KBM-7 (cell line): ENCODE results near the gene ABCA4.

Source experiments
- DNase-seq: peaks from one replicate; pipeline ENCODE4 v3.0.0-alpha.2; 2015
- in situ Hi-C: fragments of 300-500 bp; cut with MboI; formaldehyde crosslinking; loops from 2 replicates; pipeline ENCODE4 v1.14.3; 2020; ENCODE audit warnings: low sequenced_read_pairs, low pct_unique_long_range_greater_than_20kb, mixed read lengths

Gene ABCA4

GRCh38 chr1:94022471-94023189 lies 98.3 kb downstream of the ABCA4 start:
- in situ Hi-C loops, result no loop called here
- DNase-seq, result no peak

GRCh38 chr1:94020764-94021579 lies 100.0 kb downstream of the ABCA4 start:
- DNase-seq, result no peak
- in situ Hi-C loops, result no loop called here

GRCh38 chr1:94019327-94019726 lies 101.6 kb downstream of the ABCA4 start:
- DNase-seq, result no peak
- in situ Hi-C loops, result no loop called here

GRCh38 chr1:94017155-94017829 lies 103.7 kb downstream of the ABCA4 start:
- in situ Hi-C loops, result no loop called here
- no peak for DNase-seq

DNA sequence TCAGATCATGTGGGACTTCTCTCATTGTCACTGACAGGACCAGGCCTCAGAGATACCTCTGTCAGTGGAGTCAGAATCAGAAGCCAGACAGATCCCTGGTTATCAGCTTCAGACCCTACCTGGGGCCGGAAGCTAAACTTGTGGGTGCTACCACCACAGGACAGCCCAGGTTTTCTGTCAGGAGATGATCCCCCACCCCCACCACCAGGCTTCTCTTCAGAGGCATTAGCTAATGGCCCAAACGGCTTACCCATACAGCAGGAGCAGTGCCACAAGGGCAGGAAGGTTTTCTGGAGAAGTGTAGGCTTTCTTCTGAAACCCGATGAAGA lies 105.5 kb downstream of the ABCA4 start:
- no peak for DNase-seq
- in situ Hi-C loops, result no loop called here

DNA sequence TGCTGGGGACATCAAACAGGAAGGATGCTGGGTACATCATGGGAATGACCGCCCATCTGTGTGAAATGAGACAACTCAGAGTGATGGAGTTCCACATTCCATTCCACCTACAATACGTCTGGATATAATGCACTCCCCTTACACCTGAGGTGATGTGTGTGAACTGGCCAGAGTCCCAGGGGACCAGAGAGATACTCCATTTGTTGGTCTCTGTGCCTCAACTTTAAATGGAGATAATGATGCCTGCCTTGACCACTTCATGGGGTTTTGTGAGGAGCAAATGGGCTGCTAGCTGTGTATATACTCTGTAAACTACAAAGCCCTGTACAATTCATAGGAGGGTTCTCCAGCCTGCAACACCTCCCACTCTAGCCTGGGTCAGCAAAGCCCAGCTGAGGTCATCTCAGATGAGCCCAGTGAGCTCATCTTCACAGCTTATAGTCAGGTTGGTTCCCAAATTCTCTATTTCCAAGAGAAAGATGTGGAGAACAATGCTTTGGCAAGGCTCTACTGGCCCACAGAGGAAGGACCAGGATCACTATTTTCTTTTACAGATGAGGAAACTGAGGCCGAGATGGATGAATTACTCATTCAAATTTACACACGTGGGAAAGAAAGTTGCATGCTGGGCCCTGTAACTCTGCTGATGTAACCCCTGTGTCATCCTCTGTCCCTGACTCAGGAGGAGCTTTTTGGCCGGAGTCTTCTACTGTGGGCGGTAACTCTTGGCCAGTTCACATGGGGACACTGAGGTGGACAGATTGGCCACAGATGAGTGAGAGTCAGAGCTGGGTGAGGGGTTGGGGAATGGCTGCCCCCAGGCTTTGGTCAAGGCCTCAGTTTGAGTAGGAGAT lies 106.1 kb downstream of the ABCA4 start:
- in situ Hi-C loops, result no loop called here
- DNase-seq, result no peak

- in situ Hi-C loops, result no loop called here
- no peak for DNase-seq
Observed at GRCh38 chr1:94014087-94014486, 106.9 kb downstream of the ABCA4 start.

DNA sequence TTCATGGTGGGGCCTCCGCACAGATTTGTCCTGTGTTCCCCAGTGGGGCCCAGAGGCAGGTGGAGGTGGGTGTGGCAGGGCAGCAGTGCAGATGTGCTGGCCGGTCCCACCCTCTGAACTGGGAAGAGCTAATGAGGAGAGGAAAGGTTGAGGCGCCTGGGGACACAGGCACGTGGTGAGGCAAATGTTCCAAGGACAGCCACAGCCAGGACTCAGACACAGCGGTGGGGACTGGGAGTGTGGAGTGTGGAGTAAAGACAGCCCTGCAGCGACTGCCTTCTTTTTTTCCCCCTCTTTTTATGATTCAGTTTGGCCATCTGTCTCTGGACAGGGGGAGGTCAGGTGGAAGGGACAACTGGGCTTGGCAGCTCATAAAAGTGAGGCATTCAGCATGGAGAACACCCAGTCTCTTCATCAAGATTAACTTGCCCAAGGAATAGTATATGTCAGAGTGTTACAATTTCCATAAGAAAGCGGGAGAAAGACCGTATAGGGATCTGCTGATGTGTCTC lies 107.5 kb downstream of the ABCA4 start:
- in situ Hi-C loops, result no loop called here

DNA sequence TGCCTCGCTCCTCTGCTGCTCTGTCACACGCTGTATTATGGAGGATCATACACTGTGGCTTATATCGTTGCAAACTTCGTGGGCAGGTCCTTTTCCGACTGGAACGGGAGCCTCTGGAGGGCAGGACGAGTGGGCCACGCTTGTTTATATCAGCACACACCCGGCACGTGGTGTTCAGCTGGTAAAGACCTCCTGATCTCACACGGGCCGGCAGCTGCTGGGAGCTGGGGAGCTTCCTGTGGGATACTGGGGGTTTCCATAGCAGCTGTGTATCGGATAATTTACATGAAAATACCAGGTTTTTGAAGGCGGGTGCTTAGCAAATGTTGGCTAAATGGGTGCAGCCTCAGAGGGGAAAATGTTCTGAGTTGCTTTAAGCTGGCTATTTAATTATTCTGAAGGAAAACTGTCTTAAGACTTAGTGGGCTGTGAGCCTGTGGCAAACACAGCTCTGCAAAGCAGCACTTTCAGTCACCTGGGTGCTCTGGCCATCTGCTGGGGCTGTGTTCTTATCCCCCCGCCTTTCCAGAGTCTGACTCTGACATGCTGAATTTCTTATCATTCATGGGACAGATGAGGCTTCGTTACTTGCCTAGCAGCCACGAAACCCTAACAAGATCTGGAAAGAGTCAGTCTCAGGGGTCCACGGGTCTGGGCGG lies 108.1 kb downstream of the ABCA4 start:
- in situ Hi-C loops, result no loop called here
- DNase-seq, result no peak

More for the DNA sequence above, 107.5 kb downstream of the ABCA4 start:
- no peak for DNase-seq

DNA sequence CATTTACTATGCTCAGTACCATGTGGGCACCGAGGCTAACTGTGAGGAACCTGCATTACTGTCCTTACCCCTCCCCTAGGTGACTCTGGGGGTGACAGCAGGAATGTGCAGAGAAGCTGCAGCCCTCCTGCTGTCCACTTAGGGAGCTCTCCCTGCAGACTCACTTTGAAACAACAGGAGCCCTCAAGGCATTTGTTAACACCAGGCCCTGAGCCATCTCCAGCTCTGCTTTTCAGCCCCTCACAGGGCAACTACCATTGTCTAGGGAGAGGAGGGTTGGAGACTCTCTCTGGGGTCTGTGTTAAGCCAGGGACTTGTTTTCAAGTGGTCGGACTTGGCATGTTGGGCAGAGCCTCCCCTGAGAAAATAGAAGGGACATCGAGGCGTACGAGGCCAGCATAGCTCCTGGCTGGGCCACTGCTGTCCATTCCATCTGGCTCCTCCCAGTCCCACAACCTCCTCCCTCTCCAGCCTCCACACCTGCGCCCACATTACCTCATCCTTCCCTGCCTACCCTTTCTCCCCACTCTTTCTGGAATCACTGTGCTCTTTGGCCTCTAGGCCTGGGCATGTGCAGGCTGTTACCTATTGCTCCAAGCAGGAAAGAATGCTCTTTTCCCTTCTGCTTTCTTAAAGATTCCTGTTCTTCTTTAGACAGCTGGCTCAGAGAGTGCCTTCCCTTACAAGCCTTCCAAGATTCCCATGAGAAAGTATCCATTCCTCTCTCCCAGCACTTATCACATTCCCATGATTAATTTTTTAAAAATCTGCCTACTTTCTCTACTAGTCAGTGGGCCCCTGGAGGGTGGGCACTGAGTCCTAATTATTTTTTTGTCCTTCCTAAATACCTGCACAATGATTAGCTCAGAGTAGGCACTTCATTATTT lies 109.0 kb downstream of the ABCA4 start:
- no peak for DNase-seq
- in situ Hi-C loops, result no loop called here

DNA sequence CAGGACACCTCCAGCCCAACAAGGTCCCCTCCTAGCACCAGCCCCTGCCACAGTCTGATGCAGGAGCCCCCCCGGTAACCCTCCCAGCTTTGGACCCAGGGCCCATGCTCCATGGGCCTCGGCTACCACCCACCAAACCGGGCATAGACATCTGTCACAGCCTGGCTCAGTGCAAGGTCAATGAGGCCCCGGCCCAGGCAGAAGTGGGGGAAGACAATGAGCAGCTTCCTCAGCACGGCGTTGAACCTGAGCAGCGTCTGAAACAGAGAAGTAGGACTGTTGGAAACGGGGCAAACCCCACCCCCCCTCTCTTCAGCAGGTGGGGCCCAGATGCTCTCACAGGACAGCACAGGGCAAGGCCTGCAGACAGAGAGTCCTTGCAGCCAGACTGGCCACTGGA lies 109.8 kb downstream of the ABCA4 start:
- in situ Hi-C loops, result no loop called here
- no peak for DNase-seq

DNA sequence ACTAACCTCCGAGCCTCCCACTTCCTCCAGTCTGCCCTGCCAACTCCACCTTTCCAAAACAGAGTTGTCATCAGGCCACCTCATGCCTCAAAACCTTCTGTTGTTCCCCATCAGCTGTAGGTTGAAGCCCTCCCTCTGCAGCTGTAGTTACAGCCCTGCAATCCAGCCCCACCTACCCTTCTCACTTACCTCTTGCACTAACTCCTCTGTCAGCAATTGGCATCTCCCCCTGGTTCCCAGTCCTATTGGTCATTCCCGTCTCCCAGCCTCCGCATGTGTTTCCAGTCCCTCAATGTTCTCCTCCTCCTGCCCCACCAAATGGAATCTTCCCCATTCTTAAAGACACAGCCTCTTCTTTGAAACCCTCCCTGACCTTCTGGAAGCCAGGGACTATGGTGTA lies 111.6 kb downstream of the ABCA4 start:
- in situ Hi-C loops, result no loop called here
- DNase-seq, result no peak

DNA sequence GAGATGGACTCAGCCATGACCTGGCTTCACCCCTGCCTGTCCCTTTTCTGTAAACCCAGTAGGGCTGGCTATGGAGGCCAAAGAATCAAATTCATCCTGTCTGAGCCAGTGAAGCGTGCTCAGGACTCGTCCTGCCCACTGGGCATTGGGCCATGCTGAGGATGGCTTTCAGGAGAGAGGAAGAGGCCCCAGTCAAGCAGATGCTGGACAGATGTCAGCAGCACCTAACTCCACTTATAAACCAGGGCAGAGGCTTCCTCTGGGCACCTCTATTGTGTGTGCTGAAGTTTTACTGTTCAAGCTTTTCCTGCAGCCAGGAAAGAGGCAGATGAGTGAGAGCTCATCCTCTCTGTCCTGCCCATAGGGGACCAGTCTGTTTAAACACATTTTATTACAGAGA lies 114.3 kb downstream of the ABCA4 start:
- in situ Hi-C loops, result no loop called here
- no peak for DNase-seq

DNA sequence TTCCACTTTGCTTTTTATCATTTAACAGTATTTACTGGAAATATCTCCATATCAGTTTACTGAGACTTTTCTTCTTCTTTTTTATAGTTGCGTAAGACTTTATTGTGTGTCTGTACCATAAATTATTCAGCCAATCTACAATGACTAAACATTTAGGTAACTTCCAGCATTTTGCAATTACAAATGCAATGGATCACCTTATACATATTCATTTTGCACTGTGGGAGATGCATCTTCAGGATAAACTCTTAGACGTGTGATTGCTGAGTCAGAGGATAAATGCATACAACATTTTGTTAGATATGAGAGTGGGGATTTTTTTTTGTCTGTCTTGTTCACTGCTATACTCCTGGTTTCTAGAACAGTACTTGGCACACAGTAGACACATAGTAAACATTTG lies 116.0 kb downstream of the ABCA4 start:
- in situ Hi-C loops, result no loop called here
- DNase-seq, result no peak

GRCh38 chr1:94002046-94002787 lies 118.7 kb downstream of the ABCA4 start:
- DNase-seq, result no peak
- in situ Hi-C loops, result no loop called here

GRCh38 chr1:94001397-94002045 lies 119.4 kb downstream of the ABCA4 start:
- in situ Hi-C loops, result no loop called here
- no peak for DNase-seq
